Transverse colon (tissue), 4 donors: ENCODE data around the gene TMEM176A.

Experiments used
- POLR2A ChIP-seq: fragments of 450-650 bp; IDR thresholded peaks from one replicate; pipeline ENCODE4 v1.6.1; 2016; ENCODE audit warnings: antibody characterized with exemption, mild to moderate bottlenecking, moderate library complexity
- POLR2AphosphoS5 ChIP-seq, 3 donors: sonication (generic); formaldehyde crosslinking; IDR thresholded peaks; one replicate each; pipeline ENCODE4 v1.6.1; 2016; ENCODE audit warnings: antibody characterized with exemption in 3 of 3
- TF ChIP-seq, protein P1 (sequence below), 5 experiments: fragments of 200-600 bp in 3 of 5; fragments of 450-650 bp in 2 of 5; sonication (generic) in 3 of 5; IDR thresholded peaks; 1 replicate in 2 of 5; 2 replicates in 3 of 5; pipeline ENCODE4 v1.5.1; 2016 to 2017; ENCODE audit warnings: antibody characterized with exemption in 5 of 5, inconsistent platforms in 3 of 5, mild to moderate bottlenecking in 2 of 5, moderate library complexity in 1 of 5

DNA sequence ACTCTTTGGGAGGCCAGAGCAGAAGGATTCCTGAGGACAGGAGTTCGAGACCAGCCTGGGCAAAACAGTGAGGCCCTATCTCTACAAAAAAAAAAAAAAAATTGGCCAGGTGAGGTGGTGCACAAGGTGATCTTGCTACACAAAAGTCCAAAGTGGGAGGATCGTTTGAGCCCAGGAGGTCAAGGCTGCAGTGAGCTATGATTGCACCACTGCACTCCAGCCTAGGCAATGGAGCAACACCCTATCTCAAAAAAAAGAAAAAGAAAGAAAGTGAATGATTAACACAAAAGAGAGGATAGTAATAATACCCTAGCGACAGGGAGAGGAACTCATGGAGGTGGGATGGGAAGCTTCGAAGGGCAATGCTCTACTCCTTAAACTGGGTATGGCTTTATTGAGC lies 30.8 kb upstream of the TMEM176A start:
- no peak for TF ChIP-seq POLR2AphosphoS5 (IDR thresholded peaks at IDR 0.05)
- TF ChIP-seq, protein P1, sequence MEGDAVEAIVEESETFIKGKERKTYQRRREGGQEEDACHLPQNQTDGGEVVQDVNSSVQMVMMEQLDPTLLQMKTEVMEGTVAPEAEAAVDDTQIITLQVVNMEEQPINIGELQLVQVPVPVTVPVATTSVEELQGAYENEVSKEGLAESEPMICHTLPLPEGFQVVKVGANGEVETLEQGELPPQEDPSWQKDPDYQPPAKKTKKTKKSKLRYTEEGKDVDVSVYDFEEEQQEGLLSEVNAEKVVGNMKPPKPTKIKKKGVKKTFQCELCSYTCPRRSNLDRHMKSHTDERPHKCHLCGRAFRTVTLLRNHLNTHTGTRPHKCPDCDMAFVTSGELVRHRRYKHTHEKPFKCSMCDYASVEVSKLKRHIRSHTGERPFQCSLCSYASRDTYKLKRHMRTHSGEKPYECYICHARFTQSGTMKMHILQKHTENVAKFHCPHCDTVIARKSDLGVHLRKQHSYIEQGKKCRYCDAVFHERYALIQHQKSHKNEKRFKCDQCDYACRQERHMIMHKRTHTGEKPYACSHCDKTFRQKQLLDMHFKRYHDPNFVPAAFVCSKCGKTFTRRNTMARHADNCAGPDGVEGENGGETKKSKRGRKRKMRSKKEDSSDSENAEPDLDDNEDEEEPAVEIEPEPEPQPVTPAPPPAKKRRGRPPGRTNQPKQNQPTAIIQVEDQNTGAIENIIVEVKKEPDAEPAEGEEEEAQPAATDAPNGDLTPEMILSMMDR (IDR thresholded peaks at IDR 0.05), result no peak
- TF ChIP-seq POLR2A, result no peak
